H1 (cell line): ENCODE results near the gene COTL1. TPM values are rescaled to one million over a fixed set of nuclear protein-coding genes. Genes with fewer than 3 reads are reported as not detected.

Source experiments
- CTCF ChIA-PET: fragments of 300-600 bp; sonication (Branson Sonifier 250); formaldehyde crosslinking; loops from one replicate; lab custom pipeline; 2021; ENCODE audit not compliant: partially characterized antibody; lab: Charles Lee
- POLR2A ChIA-PET: fragments of 300-600 bp; sonication (Branson Sonifier 250); formaldehyde crosslinking; loops from one replicate; lab custom pipeline; 2021; ENCODE audit warnings: inconsistent platforms; ENCODE audit not compliant: partially characterized antibody; lab: Charles Lee
- DNase-seq, 2 experiments: peaks; one replicate each; pipeline versions ENCODE4 v3.0.0 to v3.0.0-alpha.2; 2010 to 2022; ENCODE audit warnings: low spot score in 2 of 2, low read depth in 1 of 2, mixed read lengths in 1 of 2
- FAIRE-seq: peaks from 2 replicates; lab custom pipeline; 2011; peaks lifted over from hg19 to GRCh38; lab: Jason Lieb, UNC
- H2AFZ ChIP-seq: 2 replicates; pipeline ENCODE4 v1.8.1; 2012; ENCODE audit warnings: low read length, inconsistent platforms
- H2AK5ac ChIP-seq: 2 replicates; pipeline ENCODE4 v1.6.1; 2013; ENCODE audit warnings: low read depth, low read length
- H2BK120ac ChIP-seq: replicated peaks from 2 replicates; pipeline ENCODE3; 2013; ENCODE audit warnings: low read depth, low read length, inconsistent platforms
- H2BK12ac ChIP-seq: 2 replicates; pipeline ENCODE4 v1.6.1; 2013; ENCODE audit warnings: low read depth, low read length
- H2BK15ac ChIP-seq: 2 replicates; pipeline ENCODE4 v1.6.1; 2013; ENCODE audit warnings: low read length
- H2BK20ac ChIP-seq: 2 replicates; pipeline ENCODE4 v1.6.1; 2013; ENCODE audit warnings: low read length
- H2BK5ac ChIP-seq: 2 replicates; pipeline ENCODE4 v1.6.1; 2013; ENCODE audit warnings: low read depth, low read length
- H3K14ac ChIP-seq: 2 replicates; pipeline ENCODE4 v1.6.1; 2013; ENCODE audit warnings: inconsistent platforms; ENCODE audit not compliant: insufficient read length
- H3K18ac ChIP-seq: 2 replicates; pipeline ENCODE4 v1.6.1; 2013; ENCODE audit warnings: low read length; ENCODE audit errors: extremely low read depth
- H3K23ac ChIP-seq: 2 replicates; pipeline ENCODE4 v1.6.1; 2013; ENCODE audit warnings: inconsistent platforms; ENCODE audit not compliant: insufficient read length
- H3K23me2 ChIP-seq: 2 replicates; pipeline ENCODE4 v1.6.1; 2013; ENCODE audit warnings: low read depth, low read length
- H3K27ac ChIP-seq: 2 replicates; pipeline ENCODE4 v1.6.1; 2011; ENCODE audit warnings: low read depth, low read length, inconsistent platforms
- H3K27me3 ChIP-seq, 4 experiments: replicated peaks in 1 of 4; 1 replicate in 1 of 4; 2 replicates in 3 of 4; pipeline versions ENCODE4 v1.6.1 to v1.8.1; 2011 to 2013; ENCODE audit warnings: low read length in 3 of 4, mild to moderate bottlenecking in 3 of 4, inconsistent platforms in 2 of 4, mixed read lengths in 2 of 4, moderate library complexity in 1 of 4; ENCODE audit not compliant: control insufficient read depth in 3 of 4, insufficient read depth in 3 of 4; ENCODE audit errors: extremely low read depth in 1 of 4
- H3K36me3 ChIP-seq, 4 experiments: 2 replicates each; pipeline versions ENCODE4 v1.6.1 to v1.8.1; 2011 to 2013; ENCODE audit warnings: mild to moderate bottlenecking in 4 of 4, low read length in 3 of 4, moderate library complexity in 2 of 4, control low read depth in 1 of 4, inconsistent platforms in 1 of 4; ENCODE audit not compliant: insufficient read depth in 4 of 4, control insufficient read depth in 2 of 4
- H3K4ac ChIP-seq: replicated peaks from 2 replicates; pipeline ENCODE3; 2013; ENCODE audit warnings: low read length, low read depth, mixed read lengths, inconsistent platforms; ENCODE audit not compliant: insufficient read length
- H3K4me1 ChIP-seq, 4 experiments: replicated peaks in 1 of 4; 1 replicate in 1 of 4; 2 replicates in 3 of 4; pipeline versions ENCODE4 v1.6.1 to v1.8.1; 2011 to 2013; ENCODE audit warnings: low read length in 3 of 4, inconsistent platforms in 2 of 4, mixed read lengths in 1 of 4; ENCODE audit not compliant: insufficient read depth in 4 of 4, control insufficient read depth in 3 of 4
- H3K4me2 ChIP-seq, 2 experiments: 2 replicates each; pipeline versions ENCODE4 v1.6.1 to v1.8.1; 2011 to 2013; ENCODE audit warnings: low read depth in 2 of 2, low read length in 2 of 2, control low read depth in 1 of 2, inconsistent platforms in 1 of 2, mild to moderate bottlenecking in 1 of 2; ENCODE audit not compliant: insufficient read depth in 1 of 2
- H3K4me3 ChIP-seq, 4 experiments: fragments of 200-600, 300-600 bp in 1 of 4; sonication (generic), shearing (Covaris generic), sonication (Bioruptor Twin) in 1 of 4; 2 replicates each; pipeline versions ENCODE4 v1.5.1 to v1.8.1; 2011 to 2016; ENCODE audit warnings: low read length in 4 of 4, low read depth in 3 of 4, control low read depth in 2 of 4, inconsistent platforms in 2 of 4, mild to moderate bottlenecking in 2 of 4, mixed read lengths in 1 of 4, moderate library complexity in 1 of 4; ENCODE audit not compliant: insufficient read depth in 2 of 4; ENCODE audit errors: extremely low read depth in 1 of 4
- H3K56ac ChIP-seq: replicated peaks from 2 replicates; pipeline ENCODE3; 2013; ENCODE audit warnings: low read depth, mild to moderate bottlenecking, mixed read lengths, low read length, inconsistent platforms; ENCODE audit not compliant: insufficient read length
- H3K79me1 ChIP-seq: 2 replicates; pipeline ENCODE4 v1.6.1; 2013; ENCODE audit warnings: low read depth, low read length, control low read depth
- H3K79me2 ChIP-seq, 2 experiments: 2 replicates each; pipeline versions ENCODE4 v1.6.1 to v1.8.1; 2012 to 2013; ENCODE audit warnings: low read length in 2 of 2, mild to moderate bottlenecking in 2 of 2, inconsistent platforms in 1 of 2; ENCODE audit not compliant: insufficient read depth in 2 of 2, control insufficient read depth in 1 of 2
- H3K9ac ChIP-seq, 4 experiments: replicated peaks in 1 of 4; 1 replicate in 1 of 4; 2 replicates in 3 of 4; pipeline versions ENCODE4 v1.6.1 to v1.8.1; 2011 to 2013; ENCODE audit warnings: low read depth in 3 of 4, low read length in 3 of 4, control low read depth in 2 of 4, mild to moderate bottlenecking in 2 of 4, moderate library complexity in 2 of 4, inconsistent platforms in 1 of 4; ENCODE audit errors: extremely low read depth in 1 of 4
- H3K9me3 ChIP-seq, 2 experiments: 2 replicates each; pipeline versions ENCODE4 v1.6.1 to v1.8.1; 2012 to 2013; ENCODE audit warnings: mild to moderate bottlenecking in 2 of 2, moderate library complexity in 2 of 2, control low read depth in 1 of 2, inconsistent platforms in 1 of 2, low read depth in 1 of 2, low read length in 1 of 2, mixed read lengths in 1 of 2; ENCODE audit not compliant: insufficient read depth in 2 of 2
- H4K20me1 ChIP-seq, 2 experiments: replicated peaks in 1 of 2; 2 replicates each; pipeline versions ENCODE3 to v1.8.1; 2011 to 2013; ENCODE audit warnings: inconsistent platforms in 2 of 2, low read length in 2 of 2, mild to moderate bottlenecking in 1 of 2; ENCODE audit not compliant: insufficient read depth in 2 of 2, control insufficient read depth in 1 of 2
- H4K5ac ChIP-seq: 2 replicates; pipeline ENCODE4 v1.6.1; 2013; ENCODE audit warnings: low read length, low read depth, mixed read lengths, inconsistent platforms; ENCODE audit not compliant: insufficient read length
- H4K8ac ChIP-seq: 2 replicates; pipeline ENCODE4 v1.8.0; 2013; ENCODE audit warnings: mild to moderate bottlenecking, moderate library complexity, low read length, inconsistent platforms; ENCODE audit not compliant: insufficient read depth; ENCODE audit errors: extremely low read depth
- H4K91ac ChIP-seq: replicated peaks from 2 replicates; pipeline ENCODE3; 2013; ENCODE audit warnings: low read length, mixed read lengths, inconsistent platforms; ENCODE audit not compliant: insufficient read length
- YY1 ChIP-seq: IDR thresholded peaks from 2 replicates; pipeline ENCODE4 v1.6.1; 2011; ENCODE audit warnings: low read depth, mild to moderate bottlenecking, low read length
- WGBS, 2 experiments: shearing (Covaris generic) in 1 of 2; methylation state at CpG; one replicate each; pipeline versions ENCODE4 v1.1.6 to v1.1.7; 2013 to 2015; ENCODE audit warnings: low lambda C conversion rate in 2 of 2, mixed read lengths in 2 of 2, inconsistent platforms in 1 of 2, low coverage in 1 of 2, missing lambda C conversion rate in 1 of 2; ENCODE audit not compliant: insufficient replicate concordance in 2 of 2, insufficient coverage in 1 of 2, insufficient read length in 1 of 2; ENCODE audit errors: extremely low coverage in 1 of 2, missing lambda C conversion rate in 1 of 2; 5-methylcytosine and 5-hydroxymethylcytosine counted together
- polyA plus RNA-seq, 7 experiments: library from polyadenylated mRNA; depleted of rRNA in 3 of 7; stranded (reverse) in 5 of 7; unstranded in 2 of 7; fragments of >200 nt in 5 of 7; fragments of 200-250 nt in 2 of 7; gene quantifications; 1 replicate in 5 of 7; 2 replicates in 1 of 7; 4 replicates in 1 of 7; pipeline versions ENCODE4 v1.2.1 to v1.2.3, GENCODE V29; 2011 to 2013; ENCODE audit warnings: missing spikeins in 2 of 7, mixed read lengths in 2 of 7
- total RNA-seq: library from RNA; stranded (reverse); fragmentation: NEBNext Ultra II Directional; extraction: Animal tissue kit (Norgen Biotek cat#: 25700); gene quantifications from 2 replicates; pipeline ENCODE4 v1.2.1, GENCODE V29; 2021

Gene COTL1
- total and polyA plus RNA-seq, 2 of the 8 experiments (the other 6 are each of a cell fraction or from before 2014, with no cell fraction given): 59.2 to 183 TPM

DNA sequence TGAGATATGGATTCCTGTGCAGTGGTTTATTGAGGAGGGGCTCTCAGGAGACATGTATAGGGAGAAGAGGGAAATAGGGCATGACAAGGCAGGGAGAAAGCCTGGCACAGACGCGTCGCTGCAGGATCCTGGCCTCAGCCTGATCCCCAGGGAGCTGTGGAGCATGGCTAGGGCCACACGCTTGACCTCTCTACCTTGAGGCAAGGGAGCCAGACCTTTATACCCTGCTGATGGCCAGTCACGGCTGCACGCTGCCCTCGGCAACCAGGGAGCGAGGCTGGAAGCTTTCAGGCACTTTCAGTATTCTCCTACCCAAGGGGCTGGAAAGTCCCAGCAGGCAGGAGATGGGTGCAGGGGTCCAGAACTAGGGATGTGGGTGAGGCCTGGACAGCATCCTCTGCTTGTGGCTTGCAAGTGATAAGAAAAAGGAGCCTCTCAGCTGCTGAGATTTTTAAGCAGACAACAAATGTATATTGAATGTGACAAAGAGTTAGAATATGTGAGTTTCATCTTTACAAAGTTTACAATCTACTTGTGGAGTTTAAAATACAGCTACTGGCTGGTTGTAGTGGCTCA, 20.4 kb upstream of the COTL1 start:
- no peaks in the 10 kb centered on the region for H3K36me3 ChIP-seq
- TF ChIP-seq YY1: no peak
- H3K56ac ChIP-seq: no peak overlapping the region
- no peaks in the 10 kb centered on the region for H3K27me3 ChIP-seq
- H3K9ac ChIP-seq: no peak overlapping the region
- H2BK15ac ChIP-seq: no peak overlapping the region
- no peak overlapping the region for H4K5ac ChIP-seq
- H4K8ac ChIP-seq: no peak overlapping the region
- H3K23ac ChIP-seq: no peak overlapping the region
- H2AFZ ChIP-seq: no peak overlapping the region
- H2BK5ac ChIP-seq: no peak overlapping the region
- H3K4me2 ChIP-seq: no peak overlapping the region
- no peak overlapping the region for H3K4ac ChIP-seq
- CTCF ChIA-PET: interaction anchor here (1.0 to 4.0 kb wide), 5 partner anchors 15 to 108 kb away, joined by 3 to 20 read pairs (median 3); no protein-coding TSS in a partner anchor
- H2BK12ac ChIP-seq: no peak overlapping the region
- H3K79me2 ChIP-seq: no peaks in the 10 kb centered on the region
- H4K20me1 ChIP-seq: no peaks in the 10 kb centered on the region
- DNase-seq (no peak), FAIRE-seq (no peak)
- H3K18ac ChIP-seq: no peak overlapping the region
- POLR2A ChIA-PET: no interaction called here
- H3K4me1 ChIP-seq: peaks cover 0 to 7% (median 1%) of the 10 kb centered on the region in 4 experiments; a peak in 3 of 7 replicates
- H2AK5ac ChIP-seq: no peak overlapping the region
- no peak overlapping the region for H3K4me3 ChIP-seq
- 90% methylated on average over 8 of the region's 8 CpGs; no CpG with 5 or more reads in 1 of the 2 experiments for WGBS, 2 experiments
- H3K9me3 ChIP-seq: no peaks in the 10 kb centered on the region
- no peak overlapping the region for H2BK120ac ChIP-seq
- no peaks in the 10 kb centered on the region for H3K79me1 ChIP-seq
- no peak overlapping the region for H3K14ac ChIP-seq
- H4K91ac ChIP-seq: no peak overlapping the region
- no peaks in the 10 kb centered on the region for H3K23me2 ChIP-seq
- no peak overlapping the region for H2BK20ac ChIP-seq
- no peak overlapping the region for H3K27ac ChIP-seq
